HCT116 (cell line): ENCODE measurements around the gene GALNT2. TPM values are rescaled to one million over a fixed set of nuclear protein-coding genes. Genes with fewer than 3 reads are reported as not detected.

Experiments
- ATAC-seq: fragments of 200-7000 bp; cut with Tn5 transposase; 2 replicates; pipeline ENCODE4 v1.9.1; 2020; ENCODE audit warnings: mild to moderate bottlenecking, moderate library complexity
- BruUV-seq: library from RNA; stranded (reverse); fragments of 400-500 nt; replicated peaks from 2 replicates; lab custom pipeline; 2021; lab: Mats Ljungman, UMichigan
- CTCF ChIA-PET: fragments of 300-600 bp; sonication (Branson Sonifier 250); formaldehyde crosslinking; loops from one replicate; lab custom pipeline; 2021; ENCODE audit warnings: antibody characterized with exemption; lab: Charles Lee
- POLR2A ChIA-PET: fragments of 300-600, 350-600 bp; sonication (Branson Sonifier 250); formaldehyde crosslinking; loops from one replicate; lab custom pipeline; 2021; ENCODE audit warnings: antibody characterized with exemption; lab: Charles Lee
- RAD21 ChIA-PET, 2 experiments: fragments of 300-600 bp; sonication (Branson Sonifier 250); formaldehyde crosslinking; loops; one replicate each; lab custom pipeline; 2023; ENCODE audit warnings: low total read pairs in 2 of 2; ENCODE audit not compliant: uncharacterized antibody in 2 of 2, unreplicated experiment in 2 of 2, low non-redundant PET in 1 of 2; lab: Charles Lee
- DNase-seq: peaks from one replicate; pipeline ENCODE4 v3.0.0-alpha.2; 2010; ENCODE audit warnings: low read depth, low spot score
- H2AFZ ChIP-seq: fragments of 200-600 bp; shearing (Covaris generic), sonication (generic); 2 replicates; pipeline ENCODE4 v1.6.1; 2017; ENCODE audit warnings: low read depth, mixed run types, mixed read lengths, antibody characterized with exemption, low read length; ENCODE audit not compliant: poor library complexity, severe bottlenecking
- H3K27ac ChIP-seq: 2 replicates; pipeline ENCODE4 v1.5.1; 2012; ENCODE audit warnings: low read depth, low read length
- H3K27me3 ChIP-seq: fragments of 200-600 bp; sonication (generic); 2 replicates; pipeline ENCODE4 v1.6.1; 2016; ENCODE audit warnings: mixed run types, low read length, mixed read lengths; ENCODE audit not compliant: insufficient read depth
- H3K36me3 ChIP-seq, 2 experiments: fragments of 200-500 bp in 1 of 2; fragments of 200-600 bp in 1 of 2; sonication (Bioruptor generic) in 1 of 2; sonication (generic) in 1 of 2; 2 replicates each; pipeline versions ENCODE4 v1.5.1 to v1.6.1; 2014 to 2016; ENCODE audit warnings: low read length in 2 of 2, inconsistent platforms in 1 of 2, mixed read lengths in 1 of 2, mixed run types in 1 of 2; ENCODE audit not compliant: insufficient read depth in 2 of 2, control insufficient read depth in 1 of 2
- H3K4me1 ChIP-seq, 2 experiments: fragments of 200-600 bp in 1 of 2; sonication (generic) in 1 of 2; 2 replicates each; pipeline versions ENCODE4 v1.5.1 to v1.6.1; 2012 to 2017; ENCODE audit warnings: low read length in 2 of 2, inconsistent platforms in 1 of 2, mild to moderate bottlenecking in 1 of 2, mixed read lengths in 1 of 2, mixed run types in 1 of 2, moderate library complexity in 1 of 2; ENCODE audit not compliant: insufficient read depth in 2 of 2, control insufficient read depth in 1 of 2
- H3K4me2 ChIP-seq: fragments of 200-600 bp; sonication (generic); 2 replicates; pipeline ENCODE4 v1.6.1; 2017; ENCODE audit warnings: mixed run types, low read length, mixed read lengths
- H3K4me3 ChIP-seq, 2 experiments: fragments of 200-600 bp in 1 of 2; sonication (generic) in 1 of 2; replicated peaks in 1 of 2; 2 replicates each; pipeline ENCODE4 v1.5.1; 2011 to 2016; ENCODE audit warnings: low read length in 2 of 2, control low read depth in 1 of 2, low read depth in 1 of 2, mild to moderate bottlenecking in 1 of 2, mixed read lengths in 1 of 2, mixed run types in 1 of 2
- H3K79me2 ChIP-seq: fragments of 200-600 bp; sonication (generic); 2 replicates; pipeline ENCODE4 v1.6.1; 2017; ENCODE audit warnings: mild to moderate bottlenecking, mixed run types, low read length, moderate library complexity, mixed read lengths; ENCODE audit not compliant: insufficient read depth
- H3K9ac ChIP-seq: fragments of 200-600 bp; sonication (generic); 2 replicates; pipeline ENCODE4 v1.6.1; 2016; ENCODE audit warnings: low read length, mixed read lengths
- H3K9me2 ChIP-seq: fragments of 200-600 bp; sonication (generic), shearing (Covaris generic); 2 replicates; pipeline ENCODE4 v1.6.1; 2017; ENCODE audit warnings: mixed run types, mild to moderate bottlenecking, moderate library complexity; ENCODE audit not compliant: insufficient read depth
- H3K9me3 ChIP-seq, 2 experiments: fragments of 200-500 bp in 1 of 2; fragments of 200-600 bp in 1 of 2; sonication (Bioruptor generic) in 1 of 2; sonication (generic) in 1 of 2; 2 replicates each; pipeline ENCODE4 v1.6.1; 2014 to 2017; ENCODE audit warnings: low read length in 2 of 2, mixed read lengths in 2 of 2, inconsistent platforms in 1 of 2, low read depth in 1 of 2, mild to moderate bottlenecking in 1 of 2, mixed run types in 1 of 2, moderate library complexity in 1 of 2; ENCODE audit not compliant: control insufficient read depth in 1 of 2, insufficient read depth in 1 of 2
- H4K20me1 ChIP-seq: fragments of 200-600 bp; sonication (generic), shearing (Covaris generic); 2 replicates; pipeline ENCODE4 v1.6.1; 2017; ENCODE audit warnings: mixed run types, mild to moderate bottlenecking, moderate library complexity; ENCODE audit not compliant: insufficient read depth
- ATF3 ChIP-seq: IDR thresholded peaks from 2 replicates; pipeline ENCODE4 v1.6.1; 2012
- CBX3 ChIP-seq: IDR thresholded peaks from 2 replicates; pipeline ENCODE4 v1.6.1; 2012; ENCODE audit warnings: low read depth
- CEBPB ChIP-seq: IDR thresholded peaks from 2 replicates; pipeline ENCODE4 v1.6.1; 2012; ENCODE audit warnings: low read depth
- EGR1 ChIP-seq: IDR thresholded peaks from 2 replicates; pipeline ENCODE4 v1.6.1; 2012; ENCODE audit warnings: low read depth
- ELF1 ChIP-seq: IDR thresholded peaks from 2 replicates; pipeline ENCODE4 v1.6.1; 2012; ENCODE audit warnings: low read depth, borderline replicate concordance
- EZH2 ChIP-seq: fragments of 200-600 bp; sonication (generic); IDR thresholded peaks from 2 replicates; pipeline ENCODE4 v1.6.1; 2017; ENCODE audit warnings: antibody characterized with exemption, mixed run types
- EZH2phosphoT487 ChIP-seq: fragments of 200-600 bp; IDR thresholded peaks from 2 replicates; pipeline ENCODE4 v1.6.1; 2018; ENCODE audit warnings: antibody characterized with exemption, borderline replicate concordance
- FOSL1 ChIP-seq: IDR thresholded peaks from 2 replicates; pipeline ENCODE4 v1.6.1; 2012; ENCODE audit warnings: low read depth
- JUND ChIP-seq: IDR thresholded peaks from 2 replicates; pipeline ENCODE4 v1.6.1; 2012
- MAX ChIP-seq: IDR thresholded peaks from 2 replicates; pipeline ENCODE4 v1.6.1; 2012
- REST ChIP-seq: IDR thresholded peaks from 2 replicates; pipeline ENCODE4 v1.6.1; 2012; ENCODE audit warnings: low read depth
- SIN3A ChIP-seq: IDR thresholded peaks from 2 replicates; pipeline ENCODE4 v1.6.1; 2012; ENCODE audit warnings: low read depth
- SP1 ChIP-seq: IDR thresholded peaks from 2 replicates; pipeline ENCODE4 v1.6.1; 2012; ENCODE audit warnings: low read depth
- SRF ChIP-seq: IDR thresholded peaks from 2 replicates; pipeline ENCODE4 v1.6.1; 2012; ENCODE audit warnings: low read depth
- TCF7L2 ChIP-seq: IDR thresholded peaks from 2 replicates; pipeline ENCODE4 v1.7.0; 2011; ENCODE audit warnings: borderline replicate concordance, inconsistent platforms; ENCODE audit not compliant: insufficient read depth, insufficient read length; ENCODE audit errors: extremely low read depth
- YY1 ChIP-seq: IDR thresholded peaks from 2 replicates; pipeline ENCODE4 v1.6.1; 2011; ENCODE audit warnings: low read length, low read depth, moderate library complexity, mild to moderate bottlenecking; ENCODE audit not compliant: insufficient replicate concordance; ENCODE audit errors: extremely low read depth
- ZBTB33 ChIP-seq: IDR thresholded peaks from 2 replicates; pipeline ENCODE4 v1.6.1; 2011; ENCODE audit warnings: mild to moderate bottlenecking, low read length, moderate library complexity; ENCODE audit not compliant: insufficient replicate concordance; ENCODE audit errors: extremely low read depth
- ZFX ChIP-seq: fragments of 450-650 bp; IDR thresholded peaks from 2 replicates; pipeline ENCODE4 v1.6.1; 2017
- ZNF274 ChIP-seq: fragments of 200-500 bp; sonication (Bioruptor generic); IDR thresholded peaks from 2 replicates; pipeline ENCODE4 v1.6.1; 2014; ENCODE audit warnings: mild to moderate bottlenecking, low read depth, low read length, inconsistent platforms
- intact Hi-C: fragments of 100-400 bp; cut with micrococcal nuclease; formaldehyde crosslinking; loops from 2 replicates; pipeline ENCODE4 v1.10.0; 2022
- total RNA-seq: library from RNA; stranded (reverse); gene quantifications from one replicate; pipeline ENCODE4 v1.2.1, GENCODE V29; 2021; ENCODE audit not compliant: unreplicated experiment

The GALNT2 gene
- total RNA-seq, 1 experiment from 2014 or later: 40.8 TPM

- H3K4me3 ChIP-seq: no peak overlapping the region
- no peaks in the 10 kb centered on the region for H3K36me3 ChIP-seq
- POLR2A ChIA-PET: no interaction called here
- H3K79me2 ChIP-seq: 0 out of 2 replicates have a peak, but pooled peaks cover 3% of the 10 kb centered on the region
- H3K4me1 ChIP-seq: peaks cover 10 to 21% of the 10 kb centered on the region in 2 experiments
- RAD21 ChIA-PET: no interaction called here
- intact Hi-C loops: no loop called here
- H3K9me3 ChIP-seq: no peaks in the 10 kb centered on the region
- DNase-seq (no peak), ATAC-seq (no peak)
- no peak overlapping the region for H3K27ac ChIP-seq
- no peaks in the 10 kb centered on the region for H4K20me1 ChIP-seq
- H3K27me3 ChIP-seq: no peaks in the 10 kb centered on the region
- no TSS peak for BruUV-seq
- no peaks in the 10 kb centered on the region for H3K9me2 ChIP-seq
- H3K9ac ChIP-seq: no peak overlapping the region
- H2AFZ ChIP-seq: no peak overlapping the region
- CTCF ChIA-PET: no interaction called here
- peak overlapping the region; percentile 45 for H3K4me2 ChIP-seq
- TF ChIP-seq ELF1 (no peak), SRF (no peak), CEBPB (no peak), EZH2 (no peak), ATF3 (no peak), ZBTB33 (no peak), YY1 (no peak), EZH2phosphoT487 (no peak), SIN3A (no peak), SP1 (no peak), JUND (no peak), ZFX (no peak), CBX3 (no peak), EGR1 (no peak), FOSL1 (no peak), TCF7L2 (no peak), MAX (no peak), REST (no peak), ZNF274 (no peak)
These were observed 58.8 kb downstream of the GALNT2 start for GRCh38 chr1:230125640-230126528.
